GM08714 (cell line): ENCODE measurements around the gene ERBB4.

Source experiments
- H3K4me3 ChIP-seq: fragments of 200-500 bp; sonication (Bioruptor generic); 2 replicates; pipeline ENCODE4 v1.5.1; 2014; ENCODE audit warnings: mild to moderate bottlenecking, low read length, inconsistent platforms
- ZNF274 ChIP-seq: IDR thresholded peaks from 2 replicates; pipeline ENCODE4 v1.6.1; 2012; ENCODE audit warnings: mild to moderate bottlenecking, low read depth, low read length

Gene ERBB4

DNA sequence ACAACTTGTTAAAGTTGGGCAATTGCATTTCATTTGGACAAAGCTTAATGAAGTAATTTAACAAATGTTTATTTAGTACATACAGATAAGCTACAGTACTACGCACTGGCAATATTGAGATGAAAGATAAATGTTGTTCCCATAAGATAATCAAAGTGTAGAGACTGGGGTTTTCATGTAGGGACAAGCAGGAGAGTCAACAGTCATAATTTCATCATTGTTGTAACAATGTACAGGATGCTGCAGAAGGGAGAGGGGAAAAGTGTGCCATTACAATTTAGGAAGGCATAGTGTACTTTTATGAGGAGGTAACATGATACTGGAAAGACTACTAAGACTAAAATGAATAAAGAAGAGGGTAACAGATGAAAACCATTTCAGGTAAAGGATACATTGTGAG lies 441.6 kb downstream of the ERBB4 start:
- no peak overlapping the region for H3K4me3 ChIP-seq
- no peak for TF ChIP-seq ZNF274

DNA sequence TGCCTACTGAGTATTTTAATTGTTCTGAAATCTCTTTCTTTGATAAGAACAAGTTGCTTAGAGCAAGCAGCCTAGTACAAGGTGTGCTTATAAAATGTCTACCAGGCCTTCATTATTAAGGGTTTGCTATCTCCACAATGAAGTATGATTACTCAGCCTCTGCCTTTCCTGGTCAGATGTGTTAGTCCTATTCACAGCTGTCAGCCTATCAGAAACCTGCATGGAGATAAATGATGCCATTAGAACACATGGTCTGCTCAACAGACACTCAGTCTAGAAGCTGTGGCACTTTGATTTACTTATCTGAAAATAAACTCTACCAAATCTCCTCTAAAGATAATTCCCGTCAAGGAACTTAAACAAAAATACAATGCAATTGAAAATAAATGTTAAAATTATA lies 448.7 kb downstream of the ERBB4 start:
- no peak overlapping the region for H3K4me3 ChIP-seq
- no peak for TF ChIP-seq ZNF274

DNA sequence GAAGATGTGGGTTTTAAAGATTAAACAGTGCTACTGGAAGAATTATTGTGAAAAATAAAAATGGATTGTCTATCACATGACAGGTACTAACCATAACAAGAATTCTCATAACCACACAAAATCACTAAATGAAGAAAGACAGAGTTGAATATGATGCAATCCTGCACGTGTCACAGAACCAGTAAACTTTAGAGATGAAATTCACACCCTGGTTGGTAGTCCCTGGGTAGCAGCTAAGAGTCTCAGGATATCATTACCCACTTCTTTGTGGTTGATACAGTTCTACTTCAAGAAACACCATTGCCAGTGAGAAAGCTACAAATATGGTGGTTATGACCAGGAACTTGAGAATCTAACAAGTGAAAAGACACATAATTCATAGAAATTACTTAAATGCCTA lies 450.2 kb downstream of the ERBB4 start:
- no peak for TF ChIP-seq ZNF274

DNA sequence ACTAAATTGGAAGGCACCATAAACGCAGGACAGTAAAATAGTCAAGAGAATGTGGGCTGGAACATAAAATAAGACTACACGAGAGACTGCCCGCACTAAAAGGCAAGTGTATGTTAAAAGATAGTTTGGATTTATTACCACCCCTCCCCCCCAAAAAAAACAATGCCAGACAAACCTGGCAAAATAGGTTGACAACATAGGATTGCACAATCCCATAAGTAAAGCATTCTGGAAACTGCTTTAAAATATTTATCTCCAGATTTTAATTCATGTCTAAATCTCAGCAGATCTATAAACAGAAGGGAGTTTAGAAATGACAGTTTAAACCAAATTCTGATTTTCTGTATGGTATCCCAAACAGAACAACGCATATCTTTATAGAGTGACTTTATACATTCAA lies 455.1 kb downstream of the ERBB4 start:
- TF ChIP-seq ZNF274, result no peak
- H3K4me3 ChIP-seq, result no peak overlapping the region

More for the DNA sequence above, 450.2 kb downstream of the ERBB4 start:
- no peak overlapping the region for H3K4me3 ChIP-seq

DNA sequence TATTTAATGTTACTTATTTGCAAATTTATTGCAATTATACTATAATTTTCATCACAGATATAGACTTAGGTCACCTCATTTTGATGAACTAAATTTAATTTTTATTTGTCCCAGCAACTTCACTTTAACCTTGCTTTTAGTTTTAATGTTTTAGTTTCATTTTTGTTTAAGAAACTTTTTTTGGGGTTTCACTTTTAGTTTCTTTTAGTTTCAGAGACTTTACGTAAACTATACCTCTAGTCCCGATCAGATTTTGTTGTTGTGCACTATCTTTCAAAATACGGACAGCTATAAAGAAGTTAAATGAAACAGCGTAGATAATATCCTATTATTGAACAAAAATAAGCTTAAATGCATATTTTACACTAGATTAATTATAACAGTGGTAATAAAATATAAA lies 460.5 kb downstream of the ERBB4 start:
- no peak for TF ChIP-seq ZNF274
- no peak overlapping the region for H3K4me3 ChIP-seq

DNA sequence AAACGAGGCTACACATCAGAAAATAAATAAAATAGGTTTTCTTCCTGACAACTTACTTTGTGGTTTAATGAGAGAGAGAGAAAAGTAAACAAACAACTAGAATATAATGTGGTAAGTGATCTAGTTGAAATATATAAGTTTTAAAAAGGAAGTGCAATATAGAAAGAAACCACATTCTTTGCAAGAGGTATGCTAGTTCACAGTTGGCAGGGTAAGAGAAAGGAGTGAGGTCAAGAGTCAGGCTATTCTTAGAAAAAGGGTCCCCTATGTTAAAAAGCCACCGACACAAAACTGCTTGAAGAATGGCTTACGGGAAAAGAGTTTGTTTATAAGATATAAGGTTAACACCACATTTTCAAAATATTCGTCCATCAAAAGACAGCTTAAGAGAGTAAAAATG lies 462.1 kb downstream of the ERBB4 start:
- TF ChIP-seq ZNF274, result no peak
- H3K4me3 ChIP-seq, result no peak overlapping the region

DNA sequence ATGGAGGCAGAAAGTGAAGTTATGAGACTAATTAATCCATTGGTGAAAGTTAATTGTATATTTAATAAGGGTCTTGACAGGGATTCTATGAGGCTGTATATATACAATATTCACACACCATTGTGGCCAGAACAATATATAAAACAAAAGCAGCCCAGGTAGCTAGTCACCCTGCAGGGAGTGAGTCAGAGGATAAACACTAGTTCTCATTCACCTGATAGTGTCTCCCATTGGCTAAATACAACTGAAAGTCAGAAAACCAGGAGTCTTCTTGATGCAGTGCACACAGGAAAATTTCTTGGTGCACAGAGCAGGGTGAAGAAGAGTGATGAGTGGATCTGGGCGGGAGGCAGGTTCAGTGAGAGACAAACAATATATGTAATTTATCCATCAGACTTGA lies 465.2 kb downstream of the ERBB4 start:
- H3K4me3 ChIP-seq, result no peak overlapping the region
- TF ChIP-seq ZNF274, result no peak

DNA sequence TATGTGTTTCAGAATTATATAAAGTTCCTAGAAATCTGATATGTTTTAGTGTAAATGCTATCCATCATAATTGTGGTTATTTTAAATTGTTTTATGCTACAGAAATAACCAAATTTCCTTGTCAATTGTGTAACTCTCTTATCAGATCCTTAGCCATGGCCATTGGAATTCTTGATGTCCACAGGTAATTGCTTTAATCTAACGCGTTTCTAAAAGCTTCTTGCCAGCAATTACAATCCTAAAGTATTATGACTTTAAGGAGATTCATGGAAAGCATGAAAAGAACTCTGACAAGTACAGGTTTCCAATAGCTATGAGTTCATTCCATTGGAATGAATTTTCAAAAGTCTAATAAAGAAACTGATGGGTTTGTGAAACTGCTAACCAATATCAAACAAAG lies 472.1 kb downstream of the ERBB4 start:
- no peak overlapping the region for H3K4me3 ChIP-seq

DNA sequence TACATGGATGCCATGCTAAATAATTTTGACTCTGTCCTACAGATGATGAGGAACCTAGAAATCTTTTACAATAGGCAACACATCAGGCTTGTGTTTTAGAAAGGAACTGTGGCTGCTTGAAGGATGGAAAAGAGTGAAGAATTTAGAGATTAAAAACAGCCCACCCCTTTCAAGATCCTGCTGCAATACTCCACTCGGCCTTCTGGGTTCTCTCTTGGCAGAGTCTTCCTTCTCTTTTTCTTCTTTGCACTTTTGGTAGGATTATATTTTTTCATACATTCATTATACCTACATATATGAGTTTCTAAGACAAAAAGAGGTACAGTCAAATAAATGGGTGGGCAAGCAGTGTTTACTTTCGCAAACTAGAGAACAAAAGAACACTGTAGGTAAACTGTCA lies 474.3 kb downstream of the ERBB4 start:
- no peak for TF ChIP-seq ZNF274
- no peak overlapping the region for H3K4me3 ChIP-seq

More for the DNA sequence above, 472.1 kb downstream of the ERBB4 start:
- TF ChIP-seq ZNF274, result no peak

DNA sequence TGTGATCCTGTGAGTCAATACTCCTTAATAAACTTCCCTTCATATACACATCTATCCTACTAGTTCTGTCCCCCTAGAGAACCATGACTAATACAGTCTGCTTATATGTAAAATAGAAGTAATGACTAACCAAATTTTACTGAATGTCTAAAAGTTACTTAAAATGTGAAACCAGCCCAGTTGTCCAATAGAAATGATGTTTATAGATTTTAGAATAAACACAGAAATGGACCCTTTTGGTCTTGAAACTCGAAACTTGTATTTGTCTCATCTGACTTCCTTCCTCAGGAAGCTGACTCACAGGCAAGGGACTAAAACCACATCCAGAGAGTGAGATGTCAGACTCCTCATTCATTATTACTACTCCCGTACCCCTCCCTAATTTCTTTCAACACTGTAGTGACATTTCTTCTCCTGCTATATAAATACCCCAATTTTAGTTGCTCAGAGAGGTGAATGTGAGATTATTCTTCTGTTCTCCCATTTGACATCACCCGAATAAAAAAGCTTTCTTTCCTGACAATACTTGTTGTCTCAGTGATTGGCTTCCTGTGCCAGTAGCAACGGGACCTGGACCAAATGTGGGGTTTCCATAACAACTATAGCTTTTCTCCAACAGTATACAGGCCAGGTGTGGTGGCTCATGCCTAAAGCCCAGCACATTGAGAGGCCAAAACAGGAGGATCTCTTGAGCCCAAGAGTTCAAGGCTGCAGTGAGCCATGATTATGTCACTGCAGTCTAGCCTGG lies 486.0 kb downstream of the ERBB4 start:
- no peak for TF ChIP-seq ZNF274
- no peak overlapping the region for H3K4me3 ChIP-seq

DNA sequence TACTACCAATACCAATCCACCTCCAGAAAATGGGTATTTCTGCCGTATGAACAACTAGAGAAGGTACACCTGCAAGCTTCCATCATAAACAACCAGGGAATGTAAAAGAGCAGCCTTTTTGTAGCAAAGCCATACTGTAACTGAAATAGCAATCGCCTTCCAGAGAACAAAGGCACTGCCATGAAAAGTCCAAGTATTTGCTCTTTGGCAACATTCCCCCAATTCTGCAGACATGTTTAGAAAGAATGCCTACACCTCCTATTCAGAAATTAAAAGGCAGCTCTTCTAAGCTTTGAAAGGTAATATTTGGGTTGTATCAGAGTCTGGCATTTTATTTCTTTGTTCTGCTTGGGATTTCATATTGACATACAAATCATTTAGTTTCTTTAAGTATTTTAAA lies 487.7 kb downstream of the ERBB4 start:
- no peak for TF ChIP-seq ZNF274
- H3K4me3 ChIP-seq, result no peak overlapping the region

DNA sequence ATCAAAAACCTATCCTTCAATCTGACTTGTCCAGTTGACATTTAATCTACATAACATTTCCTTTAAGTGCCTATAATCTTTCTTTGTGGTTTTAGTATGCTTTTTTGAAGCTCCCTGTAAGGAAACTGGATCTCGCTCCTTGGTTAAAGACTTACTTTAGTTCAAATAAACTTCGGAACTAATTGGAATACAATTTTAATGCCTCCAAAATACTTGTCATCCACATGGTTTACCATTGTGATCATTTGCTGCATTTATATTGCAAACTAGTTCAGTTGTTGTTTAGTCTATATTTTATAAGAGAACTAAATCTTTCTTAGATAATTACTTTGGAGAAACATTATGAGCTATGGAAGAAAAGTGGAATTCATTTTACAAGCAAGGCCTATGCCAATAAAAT lies 496.0 kb downstream of the ERBB4 start:
- no peak for TF ChIP-seq ZNF274

DNA sequence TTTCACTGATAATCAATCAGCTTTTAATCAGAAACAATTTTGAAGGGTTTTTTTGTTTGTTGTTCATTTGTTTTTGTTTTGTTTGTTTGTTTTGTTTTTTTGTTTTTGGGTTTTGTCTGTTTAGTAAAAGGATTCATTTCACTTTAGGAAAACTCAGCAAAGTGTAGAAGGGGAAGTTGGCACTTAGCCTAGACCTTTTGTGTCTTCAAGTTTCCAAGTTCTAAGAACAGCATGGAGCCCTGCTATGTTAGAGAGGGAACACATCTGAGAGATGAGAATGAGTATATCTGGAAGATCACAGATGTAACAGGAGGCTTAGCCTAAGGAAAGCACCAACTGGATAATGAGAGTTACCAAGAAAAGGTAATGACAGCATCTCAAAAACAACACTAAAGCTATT lies 501.5 kb downstream of the ERBB4 start:
- no peak for TF ChIP-seq ZNF274
- no peak overlapping the region for H3K4me3 ChIP-seq

More for the DNA sequence above, 496.0 kb downstream of the ERBB4 start:
- no peak overlapping the region for H3K4me3 ChIP-seq

DNA sequence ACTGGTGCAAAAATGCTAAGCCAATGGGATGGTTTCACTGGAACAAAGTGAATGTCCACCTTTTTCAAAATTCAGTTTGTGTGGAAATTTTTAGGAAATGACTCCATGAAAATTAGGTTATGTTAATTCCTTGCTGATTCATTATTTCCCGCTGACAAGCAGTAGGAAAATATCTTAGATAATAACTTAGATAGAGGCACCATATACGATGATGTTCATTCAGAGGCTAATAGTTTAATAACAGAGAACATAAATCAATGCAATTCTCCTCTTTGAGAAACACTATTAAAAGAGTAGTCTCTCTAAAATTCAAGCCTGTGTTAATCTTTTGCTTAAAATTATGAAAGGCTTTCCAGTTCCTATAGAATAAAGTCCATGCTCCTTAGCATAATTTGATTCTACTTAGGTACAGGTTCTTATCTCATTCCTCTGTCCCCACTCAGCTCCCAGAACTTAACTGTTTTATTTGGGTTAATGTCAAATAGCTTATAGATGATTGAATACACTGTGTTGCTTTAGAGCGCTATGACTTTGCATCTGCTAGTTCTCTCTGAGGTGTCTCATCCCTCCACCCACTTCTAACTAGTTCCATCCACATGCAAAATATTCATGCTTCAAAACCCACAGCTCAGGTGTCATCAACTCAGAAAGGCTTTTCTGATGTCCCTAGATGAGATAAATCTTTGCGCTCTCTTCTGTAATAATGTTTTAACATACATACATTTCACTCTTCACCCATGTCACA lies 503.6 kb downstream of the ERBB4 start:
- no peak for TF ChIP-seq ZNF274
- no peak overlapping the region for H3K4me3 ChIP-seq

DNA sequence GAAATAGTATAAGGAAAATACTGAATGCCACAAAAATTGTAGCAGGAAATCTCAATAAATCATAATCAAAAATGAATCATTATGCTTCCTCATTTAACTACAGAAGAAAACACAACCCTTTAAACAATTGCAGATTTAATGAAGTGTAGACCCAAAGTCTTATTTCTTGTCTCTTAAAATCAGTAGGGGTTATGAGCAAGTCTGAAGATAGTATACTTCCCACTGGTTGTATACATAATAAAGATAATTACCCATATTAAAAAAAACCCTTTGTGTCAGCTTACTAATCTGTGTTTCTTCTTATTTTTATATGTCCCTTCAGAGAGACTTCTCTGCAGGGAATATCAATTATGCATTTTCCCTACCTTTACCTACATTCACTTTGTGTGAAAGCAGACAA lies 504.7 kb downstream of the ERBB4 start:
- no peak for TF ChIP-seq ZNF274
- no peak overlapping the region for H3K4me3 ChIP-seq

DNA sequence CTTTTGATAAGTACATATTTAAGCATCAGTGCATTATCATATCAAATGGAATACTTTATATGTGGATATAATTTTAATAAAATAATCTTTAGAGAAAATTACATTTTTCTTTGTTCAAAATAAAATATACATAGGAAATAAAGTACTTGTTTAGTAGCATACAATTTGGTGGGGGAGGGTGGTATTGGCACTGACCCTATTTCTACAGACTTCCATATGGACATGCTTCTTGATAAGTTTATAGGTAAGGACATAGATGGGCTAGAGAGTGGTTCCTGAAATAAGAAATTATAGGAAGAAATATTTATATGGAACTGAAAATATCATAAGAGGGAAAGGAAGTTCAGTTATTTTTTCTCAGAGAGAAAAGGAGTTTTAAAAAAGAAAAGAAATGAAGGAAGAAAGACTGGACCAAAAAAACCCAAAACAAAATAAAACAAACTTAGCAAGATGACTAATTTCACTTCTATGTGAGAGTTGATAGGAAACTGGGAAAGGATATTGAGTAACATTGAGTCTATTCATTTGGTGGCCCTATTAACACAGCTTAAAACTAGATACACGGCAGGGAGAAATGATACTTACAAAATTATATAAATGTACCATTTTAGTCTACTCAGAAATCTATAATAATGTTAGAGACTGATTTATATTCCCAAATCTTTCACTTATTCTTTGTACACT lies 505.9 kb downstream of the ERBB4 start:
- no peak overlapping the region for H3K4me3 ChIP-seq
- no peak for TF ChIP-seq ZNF274
